IMR-90 (cell line): ENCODE data around the gene FUT7. TPM values are rescaled to one million over a fixed set of nuclear protein-coding genes. Genes with fewer than 3 reads are reported as not detected.

Experiments used
- ATAC-seq: fragments of 200-7000 bp; cut with Tn5 transposase; 2 replicates; pipeline ENCODE4 v1.9.1; 2020; ENCODE audit warnings: low read depth, mild to moderate bottlenecking, moderate library complexity
- BruUV-seq: library from RNA; stranded (reverse); fragments of 400-500 nt; replicated peaks from 2 replicates; lab custom pipeline; 2021; lab: Mats Ljungman, UMichigan
- CTCF ChIA-PET: fragments of 300-600 bp; formaldehyde crosslinking; extraction: SDS; loops from one replicate; lab custom pipeline; 2021; ENCODE audit warnings: antibody characterized with exemption; lab: Yijun Ruan, JAX
- POLR2A ChIA-PET: fragments of 300-600 bp; sonication (Branson Sonifier 250); formaldehyde crosslinking; loops from one replicate; lab custom pipeline; 2022; ENCODE audit warnings: antibody characterized with exemption; ENCODE audit not compliant: unreplicated experiment; lab: Charles Lee
- DNase-seq: peaks from one replicate; pipeline ENCODE4 v3.0.0; 2013
- H2AFZ ChIP-seq: replicated peaks from 2 replicates; pipeline ENCODE3; 2013; ENCODE audit warnings: low read length, mild to moderate bottlenecking; ENCODE audit not compliant: poor library complexity
- H2AK5ac ChIP-seq: 2 replicates; pipeline ENCODE4 v1.6.1; 2013; ENCODE audit warnings: low read depth, low read length, inconsistent platforms
- H2AK9ac ChIP-seq: replicated peaks from 2 replicates; pipeline ENCODE3; 2013; ENCODE audit warnings: mild to moderate bottlenecking, low read depth, low read length, moderate library complexity; ENCODE audit not compliant: poor library complexity
- H2BK120ac ChIP-seq: 2 replicates; pipeline ENCODE4 v1.6.1; 2013; ENCODE audit warnings: low read depth, low read length, inconsistent platforms
- H2BK15ac ChIP-seq: 3 replicates; pipeline ENCODE4 v1.6.1; 2013; ENCODE audit warnings: low read depth, low read length, inconsistent platforms
- H2BK20ac ChIP-seq: 2 replicates; pipeline ENCODE4 v1.6.1; 2013; ENCODE audit warnings: low read depth, mild to moderate bottlenecking, inconsistent platforms, low read length, moderate library complexity
- H2BK5ac ChIP-seq: 2 replicates; pipeline ENCODE4 v1.6.1; 2013; ENCODE audit warnings: mild to moderate bottlenecking, low read depth, low read length, inconsistent platforms; ENCODE audit not compliant: poor library complexity, severe bottlenecking
- H3K14ac ChIP-seq: replicated peaks from 2 replicates; pipeline ENCODE4 v1.6.1; 2013; ENCODE audit warnings: low read depth, low read length, inconsistent platforms
- H3K18ac ChIP-seq: 2 replicates; pipeline ENCODE4 v1.6.1; 2013; ENCODE audit warnings: low read depth, low read length, control low read depth
- H3K23ac ChIP-seq: 2 replicates; pipeline ENCODE4 v1.6.1; 2013; ENCODE audit warnings: low read depth, low read length, inconsistent platforms
- H3K27ac ChIP-seq: 2 replicates; pipeline ENCODE4 v1.5.1; 2013; ENCODE audit warnings: mild to moderate bottlenecking, control low read depth, low read length; ENCODE audit not compliant: insufficient read depth
- H3K27me3 ChIP-seq: 2 replicates; pipeline ENCODE4 v1.6.1; 2013; ENCODE audit warnings: low read length; ENCODE audit not compliant: control insufficient read depth, insufficient read depth
- H3K36me3 ChIP-seq: 2 replicates; pipeline ENCODE4 v1.6.1; 2013; ENCODE audit warnings: low read length, mixed read lengths; ENCODE audit not compliant: control insufficient read depth, insufficient read depth
- H3K4ac ChIP-seq: 2 replicates; pipeline ENCODE4 v1.6.1; 2013; ENCODE audit warnings: low read depth, low read length, inconsistent platforms
- H3K4me1 ChIP-seq: 2 replicates; pipeline ENCODE4 v1.6.1; 2013; ENCODE audit warnings: low read length, mixed read lengths; ENCODE audit not compliant: control insufficient read depth, insufficient read depth
- H3K4me2 ChIP-seq: 2 replicates; pipeline ENCODE4 v1.6.1; 2013; ENCODE audit warnings: low read depth, mild to moderate bottlenecking, control low read depth, low read length, moderate library complexity
- H3K4me3 ChIP-seq: 2 replicates; pipeline ENCODE4 v1.5.1; 2013; ENCODE audit warnings: low read depth, mild to moderate bottlenecking, control low read depth, low read length, moderate library complexity; ENCODE audit not compliant: insufficient read depth
- H3K56ac ChIP-seq: 2 replicates; pipeline ENCODE4 v1.6.1; 2013; ENCODE audit warnings: low read length, inconsistent platforms; ENCODE audit not compliant: insufficient read depth; ENCODE audit errors: extremely low read depth
- H3K79me1 ChIP-seq, 2 experiments: 2 replicates each; pipeline ENCODE4 v1.6.1; 2013; ENCODE audit warnings: low read length in 2 of 2, inconsistent platforms in 1 of 2, low read depth in 1 of 2
- H3K9ac ChIP-seq: 2 replicates; pipeline ENCODE4 v1.6.1; 2013; ENCODE audit warnings: low read depth, low read length, control low read depth
- H3K9me1 ChIP-seq: 2 replicates; pipeline ENCODE4 v1.6.1; 2013; ENCODE audit warnings: low read length, inconsistent platforms; ENCODE audit not compliant: insufficient read depth
- H3K9me3 ChIP-seq: 2 replicates; pipeline ENCODE4 v1.6.1; 2013; ENCODE audit warnings: low read length; ENCODE audit not compliant: control insufficient read depth, insufficient read depth
- H4K20me1 ChIP-seq: 2 replicates; pipeline ENCODE4 v1.6.1; 2013; ENCODE audit warnings: low read length, inconsistent platforms; ENCODE audit not compliant: insufficient read depth
- H4K5ac ChIP-seq: 2 replicates; pipeline ENCODE4 v1.6.1; 2013; ENCODE audit warnings: mild to moderate bottlenecking, low read depth, low read length, control low read depth
- H4K8ac ChIP-seq, 2 experiments: 2 replicates each; pipeline ENCODE4 v1.6.1; 2013; ENCODE audit warnings: low read depth in 2 of 2, low read length in 2 of 2, control low read depth in 1 of 2, inconsistent platforms in 1 of 2
- H4K91ac ChIP-seq: 2 replicates; pipeline ENCODE4 v1.6.1; 2013; ENCODE audit warnings: low read depth, low read length, inconsistent platforms; ENCODE audit not compliant: insufficient read depth
- NFE2L2 ChIP-seq: fragments of 150-350 bp; IDR thresholded peaks from 2 replicates; pipeline ENCODE4 v1.6.1; 2016; ENCODE audit warnings: low read depth, mild to moderate bottlenecking, low read length
- RCOR1 ChIP-seq: IDR thresholded peaks from 2 replicates; pipeline ENCODE4 v1.6.1; 2012; ENCODE audit warnings: mild to moderate bottlenecking, low read length, improper control_type of control experiment; ENCODE audit not compliant: insufficient replicate concordance
- WGBS, 2 experiments: methylation state at CpG; one replicate each; pipeline versions ENCODE4 v1.1.5 to v1.1.7; 2013; ENCODE audit warnings: missing lambda C conversion rate in 2 of 2; ENCODE audit not compliant: insufficient read length in 1 of 2; ENCODE audit errors: extremely low coverage in 2 of 2; 5-methylcytosine and 5-hydroxymethylcytosine counted together
- dilution Hi-C: fragments of 300-500 bp; cut with HindIII; formaldehyde crosslinking; loops from one replicate; pipeline ENCODE4 v1.14.3; 2018; ENCODE audit warnings: low sequenced_read_pairs; ENCODE audit not compliant: unreplicated experiment
- in situ Hi-C: fragments of 300-500 bp; cut with MboI; formaldehyde crosslinking; loops from 3 replicates; pipeline ENCODE4 v1.14.3; 2019; ENCODE audit warnings: low sequenced_read_pairs, inconsistent platforms, mixed read lengths
- intact Hi-C: fragments of 100-400 bp; cut with micrococcal nuclease; formaldehyde crosslinking; loops from 2 replicates; pipeline ENCODE4 v1.10.0; 2022
- polyA plus RNA-seq, 3 experiments: library from polyadenylated mRNA; depleted of rRNA; stranded (reverse); fragments of >200 nt; gene quantifications; 2 replicates each; pipeline ENCODE4 v1.2.3, GENCODE V29; 2012; ENCODE audit warnings: low replicate concordance in 1 of 3
- total RNA-seq: library from RNA; depleted of rRNA; stranded (reverse); fragments of >200 nt; gene quantifications from 2 replicates; pipeline ENCODE4 v1.2.3, GENCODE V29; 2012

FUT7 gene
- total and polyA plus RNA-seq, 2 of the 4 experiments (the other 2 are of a cell fraction): not detected

DNA sequence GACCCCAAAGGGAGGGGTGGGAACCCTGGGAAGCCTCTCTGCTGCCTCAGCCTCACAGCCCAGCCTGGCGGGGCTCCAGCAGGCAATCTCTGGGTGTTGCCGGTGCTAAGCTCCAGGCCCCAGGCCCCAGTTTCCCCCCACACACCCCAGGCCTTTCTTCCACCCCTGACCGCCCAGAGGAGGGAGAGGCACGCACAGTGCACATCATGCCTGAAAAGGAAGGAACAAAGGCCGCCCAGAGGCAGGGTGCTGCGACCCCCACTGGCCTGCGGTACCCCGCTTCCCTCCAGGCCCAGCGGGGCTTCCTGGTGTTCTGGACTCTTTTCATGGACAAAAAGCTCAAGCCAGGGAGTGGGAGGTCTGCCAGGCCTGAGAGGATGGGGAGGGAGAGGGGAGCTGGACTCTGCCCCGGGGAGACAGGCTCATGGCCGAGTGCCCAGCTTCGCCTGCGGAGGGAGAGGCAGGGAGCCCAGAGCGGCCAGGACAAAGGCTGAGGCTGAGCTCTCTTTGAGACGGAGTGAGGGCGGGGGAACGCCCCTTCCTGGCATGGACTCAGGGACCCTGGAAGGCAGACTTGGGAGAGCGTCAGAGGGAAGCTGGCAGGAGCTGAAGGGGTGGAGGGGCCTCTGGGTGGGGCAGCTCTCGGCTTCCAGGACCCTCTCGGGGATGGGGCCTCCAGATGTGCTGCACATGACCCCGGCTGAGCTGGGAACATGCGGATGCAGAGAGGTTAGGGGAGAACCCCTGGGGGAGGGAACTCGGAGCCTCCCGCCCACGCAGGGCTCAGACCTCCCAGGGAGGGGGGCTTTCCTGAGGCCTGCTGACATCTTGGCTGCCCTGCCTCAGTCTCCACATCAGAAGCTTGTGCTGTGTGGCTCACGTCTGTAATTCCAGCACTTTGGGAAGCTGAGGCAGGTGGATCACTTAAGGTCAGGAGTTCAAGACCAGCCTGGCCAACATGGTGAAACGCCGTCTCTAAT lies 23.8 kb upstream of the FUT7 start:
- no peak overlapping the region for H2BK5ac ChIP-seq
- no peaks in the 10 kb centered on the region for H3K36me3 ChIP-seq
- ChIA-PET CTCF (interaction anchor here (0.8 to 1.4 kb wide), 3 partner anchors 8 to 12 kb away, joined by 3 to 6 read pairs (median 4); partner anchors contain the start of gene NPDC1), POLR2A (no interaction called here)
- no peaks in the 10 kb centered on the region for H3K9me3 ChIP-seq
- H3K14ac ChIP-seq: no peak overlapping the region
- H2AK5ac ChIP-seq: no peak overlapping the region; the same call in 1 of the 2 replicates
- no peaks in the 10 kb centered on the region for H4K20me1 ChIP-seq
- H3K9ac ChIP-seq: no peak overlapping the region
- no peak overlapping the region for H3K4ac ChIP-seq
- intact Hi-C loops (no loop called here), dilution Hi-C loops (no loop called here), in situ Hi-C loops (no loop called here)
- peak; percentile 41 for DNase-seq
- H3K9me1 ChIP-seq: no peaks in the 10 kb centered on the region
- H3K27ac ChIP-seq: no peak overlapping the region
- H3K18ac ChIP-seq: no peak overlapping the region
- H4K5ac ChIP-seq: no peak overlapping the region
- ATAC-seq: peak; percentile 82
- H3K27me3 ChIP-seq: peaks cover 54% of the 10 kb centered on the region
- H4K8ac ChIP-seq: no peak overlapping the region
- no TSS peak for BruUV-seq
- no peak overlapping the region for H3K4me3 ChIP-seq
- H3K4me1 ChIP-seq: peaks cover 3% of the 10 kb centered on the region; the same call in 1 of the 2 replicates
- no peak overlapping the region for H3K56ac ChIP-seq
- no peaks in the 10 kb centered on the region for H3K79me1 ChIP-seq
- H2BK20ac ChIP-seq: no peak overlapping the region
- 34% methylated on average over 11 of the region's 28 CpGs; no CpG with 5 or more reads in 1 of the 2 experiments for WGBS, 2 experiments
- no peak overlapping the region for H2BK15ac ChIP-seq
- no peak overlapping the region for H4K91ac ChIP-seq
- H2BK120ac ChIP-seq: no peak overlapping the region
- H3K23ac ChIP-seq: no peak overlapping the region; the same call in 1 of the 2 replicates
- H3K4me2 ChIP-seq: no peak overlapping the region; the same call in 1 of the 2 replicates
- peak overlapping the region; percentile 50 for H2AK9ac ChIP-seq
- TF ChIP-seq NFE2L2 (no peak), RCOR1 (no peak)
- H2AFZ ChIP-seq: peak overlapping the region; percentile 43
